ENCODE results near the gene GNB2. TPM values are rescaled to one million over a fixed set of nuclear protein-coding genes. Genes with fewer than 3 reads are reported as not detected.
"Not testable (repeated sequence)": the region's sequence is repeated elsewhere in the genome, so short reads cannot be mapped to it uniquely, and the experiment has no call there.

GNB2 gene
- total and polyA plus RNA-seq, 2 donors from 2014 or later: 234 to 265 TPM

GRCh38 chr7:100654908-100655831 lies 18.4 kb upstream of the GNB2 start:
- H3K36me3 ChIP-seq (ENCODE audit: control insufficient read depth in 2 of 3, insufficient read depth in 3 of 3, low read length in 3 of 3): no peaks in the 10 kb centered on the region

GRCh38 chr7:100655908-100656674 lies 17.4 kb upstream of the GNB2 start, which contains the start of gene ACTL6B:
Gene ACTL6B (minus strand): TSS chr7:100656448. CDS start chr7:100656354, 94 bp downstream.
- H3K27ac ChIP-seq (ENCODE audit: low read depth in 2 of 2, low read length in 2 of 2): no peak within 1 kb of the TSS
- TF ChIP-seq, protein P1, sequence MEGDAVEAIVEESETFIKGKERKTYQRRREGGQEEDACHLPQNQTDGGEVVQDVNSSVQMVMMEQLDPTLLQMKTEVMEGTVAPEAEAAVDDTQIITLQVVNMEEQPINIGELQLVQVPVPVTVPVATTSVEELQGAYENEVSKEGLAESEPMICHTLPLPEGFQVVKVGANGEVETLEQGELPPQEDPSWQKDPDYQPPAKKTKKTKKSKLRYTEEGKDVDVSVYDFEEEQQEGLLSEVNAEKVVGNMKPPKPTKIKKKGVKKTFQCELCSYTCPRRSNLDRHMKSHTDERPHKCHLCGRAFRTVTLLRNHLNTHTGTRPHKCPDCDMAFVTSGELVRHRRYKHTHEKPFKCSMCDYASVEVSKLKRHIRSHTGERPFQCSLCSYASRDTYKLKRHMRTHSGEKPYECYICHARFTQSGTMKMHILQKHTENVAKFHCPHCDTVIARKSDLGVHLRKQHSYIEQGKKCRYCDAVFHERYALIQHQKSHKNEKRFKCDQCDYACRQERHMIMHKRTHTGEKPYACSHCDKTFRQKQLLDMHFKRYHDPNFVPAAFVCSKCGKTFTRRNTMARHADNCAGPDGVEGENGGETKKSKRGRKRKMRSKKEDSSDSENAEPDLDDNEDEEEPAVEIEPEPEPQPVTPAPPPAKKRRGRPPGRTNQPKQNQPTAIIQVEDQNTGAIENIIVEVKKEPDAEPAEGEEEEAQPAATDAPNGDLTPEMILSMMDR (IDR thresholded peaks at IDR 0.05; ENCODE audit: borderline replicate concordance, extremely low read depth, insufficient read depth): no peak
- peak in 4 of 5 donors; percentile 50 to 77 (median 74) for DNase-seq
- no peaks in the 10 kb centered on the region for H3K36me3 ChIP-seq (ENCODE audit: control insufficient read depth in 2 of 3, insufficient read depth in 3 of 3, low read length in 3 of 3)
- intact Hi-C loops (cut with DNase I): no loop called here
- H3K9me3 ChIP-seq (ENCODE audit: control insufficient read depth in 2 of 3, insufficient read depth in 1 of 3, low read length in 3 of 3): no peaks in the 10 kb centered on the region
- no peak within 1 kb of the TSS for H3K9ac ChIP-seq (ENCODE audit: low read length in 3 of 3)
- H3K4me3 ChIP-seq (ENCODE audit: low read length in 3 of 3): no peak within 1 kb of the TSS
- no peak for FAIRE-seq
- H3K27me3 ChIP-seq (ENCODE audit: control insufficient read depth, insufficient read depth, low read length): peaks cover 2% of the 10 kb centered on the region
- H3K4me1 ChIP-seq (ENCODE audit: control insufficient read depth in 2 of 3, insufficient read depth in 2 of 3, low read depth in 1 of 3, low read length in 3 of 3): no peaks in the 10 kb centered on the region

More at GRCh38 chr7:100654908-100655831, 18.4 kb upstream of the GNB2 start:
- H3K27ac ChIP-seq (ENCODE audit: low read depth in 2 of 2, low read length in 2 of 2): no peak overlapping the region
- intact Hi-C loops (cut with DNase I): no loop called here
- FAIRE-seq (no peak), DNase-seq (no peak)
- TF ChIP-seq, protein P1 (IDR thresholded peaks at IDR 0.05; ENCODE audit: borderline replicate concordance, extremely low read depth, insufficient read depth): no peak
- peaks cover 2% of the 10 kb centered on the region for H3K27me3 ChIP-seq (ENCODE audit: control insufficient read depth, insufficient read depth, low read length)
- no peaks in the 10 kb centered on the region for H3K9me3 ChIP-seq (ENCODE audit: control insufficient read depth in 2 of 3, insufficient read depth in 1 of 3, low read length in 3 of 3)
- H3K9ac ChIP-seq (ENCODE audit: low read length in 3 of 3): no peak overlapping the region
- no peaks in the 10 kb centered on the region for H3K4me1 ChIP-seq (ENCODE audit: control insufficient read depth in 2 of 3, insufficient read depth in 2 of 3, low read depth in 1 of 3, low read length in 3 of 3)
- no peak overlapping the region for H3K4me3 ChIP-seq (ENCODE audit: low read length in 3 of 3)

- H3K9me3 ChIP-seq (ENCODE audit: control insufficient read depth in 2 of 3, insufficient read depth in 1 of 3, low read length in 3 of 3); H3K27ac ChIP-seq (ENCODE audit: low read depth in 2 of 2, low read length in 2 of 2); H3K27me3 ChIP-seq (ENCODE audit: control insufficient read depth, insufficient read depth, low read length); H3K9ac ChIP-seq (ENCODE audit: low read length in 3 of 3); H3K4me1 ChIP-seq (ENCODE audit: control insufficient read depth in 2 of 3, insufficient read depth in 2 of 3, low read depth in 1 of 3, low read length in 3 of 3); FAIRE-seq; intact Hi-C loops (cut with DNase I); H3K36me3 ChIP-seq (ENCODE audit: control insufficient read depth in 2 of 3, insufficient read depth in 3 of 3, low read length in 3 of 3); H3K4me3 ChIP-seq (ENCODE audit: low read length in 3 of 3): not testable (repeated sequence)
- peak in 1 of 5 donors; percentile 56 for DNase-seq
Observed at GRCh38 chr7:100662194-100662776, 11.3 kb upstream of the GNB2 start.

All from kidney (tissue), 14 donors.